H7 (cell line): ENCODE measurements around the gene TFCP2L1. TPM values are rescaled to one million over a fixed set of nuclear protein-coding genes. Genes with fewer than 3 reads are reported as not detected.

Source experiments
- DNase-seq: peaks from one replicate; pipeline ENCODE4 v3.0.0; 2012
- H3K27me3 ChIP-seq: 2 replicates; pipeline ENCODE4 v1.6.0; 2011; ENCODE audit warnings: mild to moderate bottlenecking, low read length; ENCODE audit not compliant: control insufficient read depth, insufficient read depth
- H3K36me3 ChIP-seq: replicated peaks from 2 replicates; pipeline ENCODE4 v1.5.1; 2011; ENCODE audit warnings: low read length; ENCODE audit not compliant: control insufficient read depth, insufficient read depth
- H3K4me3 ChIP-seq: 2 replicates; pipeline ENCODE4 v1.5.1; 2011; ENCODE audit warnings: low read depth, mild to moderate bottlenecking, control low read depth, low read length, moderate library complexity; ENCODE audit not compliant: insufficient read depth
- total RNA-seq: library from RNA; depleted of rRNA; stranded (reverse); fragments of >200 nt; shearing (Covaris generic); gene quantifications from 2 replicates; pipeline ENCODE4 v1.2.3, GENCODE V29; 2014

The TFCP2L1 gene
- total RNA-seq, 1 experiment from 2014 or later, result 1.2 TPM

- Histone ChIP-seq H3K27me3 (no peaks in the 10 kb centered on the region), H3K4me3 (no peak overlapping the region), H3K36me3 (no peaks in the 10 kb centered on the region)
- no peak for DNase-seq
Observed at GRCh38 chr2:121187982-121188411, 97.0 kb downstream of the TFCP2L1 start.

- no peak for DNase-seq
- H3K27me3 ChIP-seq, result no peaks in the 10 kb centered on the region
Observed at GRCh38 chr2:121187351-121187981, 97.5 kb downstream of the TFCP2L1 start.

GRCh38 chr2:121186261-121186660, 98.7 kb downstream of the TFCP2L1 start:
- no peak for DNase-seq
- H3K27me3 ChIP-seq, result no peaks in the 10 kb centered on the region
- H3K36me3 ChIP-seq, result no peaks in the 10 kb centered on the region
- H3K4me3 ChIP-seq, result no peak overlapping the region

More at GRCh38 chr2:121187351-121187981, 97.5 kb downstream of the TFCP2L1 start:
- Histone ChIP-seq H3K4me3 (no peak overlapping the region), H3K36me3 (no peaks in the 10 kb centered on the region)

GRCh38 chr2:121185571-121186074, 99.4 kb downstream of the TFCP2L1 start:
- Histone ChIP-seq H3K27me3 (no peaks in the 10 kb centered on the region), H3K36me3 (no peaks in the 10 kb centered on the region), H3K4me3 (no peak overlapping the region)
- no peak for DNase-seq

- DNase-seq, result no peak
- Histone ChIP-seq H3K27me3 (no peaks in the 10 kb centered on the region), H3K4me3 (no peak overlapping the region), H3K36me3 (no peaks in the 10 kb centered on the region)
Observed at GRCh38 chr2:121185111-121185510, 99.9 kb downstream of the TFCP2L1 start.

- H3K4me3 ChIP-seq, result no peak overlapping the region
Observed at GRCh38 chr2:121184248-121184862, 100.6 kb downstream of the TFCP2L1 start.

GRCh38 chr2:121182520-121182919, 102.5 kb downstream of the TFCP2L1 start:
- no peak for DNase-seq
- H3K27me3 ChIP-seq, result no peaks in the 10 kb centered on the region
- H3K36me3 ChIP-seq, result no peaks in the 10 kb centered on the region
- H3K4me3 ChIP-seq, result no peak overlapping the region

More at GRCh38 chr2:121184248-121184862, 100.6 kb downstream of the TFCP2L1 start:
- DNase-seq, result no peak
- Histone ChIP-seq H3K27me3 (no peaks in the 10 kb centered on the region), H3K36me3 (no peaks in the 10 kb centered on the region)

GRCh38 chr2:121179467-121179866, 105.5 kb downstream of the TFCP2L1 start:
- DNase-seq, result no peak
- Histone ChIP-seq H3K27me3 (no peaks in the 10 kb centered on the region), H3K36me3 (no peaks in the 10 kb centered on the region), H3K4me3 (no peak overlapping the region)

GRCh38 chr2:121178730-121179129, 106.3 kb downstream of the TFCP2L1 start:
- Histone ChIP-seq H3K27me3 (no peaks in the 10 kb centered on the region), H3K4me3 (no peak overlapping the region), H3K36me3 (no peaks in the 10 kb centered on the region)
- DNase-seq, result no peak

- no peaks in the 10 kb centered on the region for H3K36me3 ChIP-seq
- no peaks in the 10 kb centered on the region for H3K27me3 ChIP-seq
- H3K4me3 ChIP-seq, result no peak overlapping the region
- no peak for DNase-seq
Observed at GRCh38 chr2:121177896-121178295, 107.1 kb downstream of the TFCP2L1 start.

- no peak overlapping the region for H3K4me3 ChIP-seq
- no peak for DNase-seq
- no peaks in the 10 kb centered on the region for H3K27me3 ChIP-seq
- no peaks in the 10 kb centered on the region for H3K36me3 ChIP-seq
Observed at GRCh38 chr2:121175326-121175725, 109.7 kb downstream of the TFCP2L1 start.

- no peak for DNase-seq
- no peak overlapping the region for H3K4me3 ChIP-seq
- no peaks in the 10 kb centered on the region for H3K36me3 ChIP-seq
- no peaks in the 10 kb centered on the region for H3K27me3 ChIP-seq
Observed at GRCh38 chr2:121173806-121174205, 111.2 kb downstream of the TFCP2L1 start.

- no peak for DNase-seq
- Histone ChIP-seq H3K4me3 (no peak overlapping the region), H3K36me3 (no peaks in the 10 kb centered on the region), H3K27me3 (no peaks in the 10 kb centered on the region)
Observed at GRCh38 chr2:121173112-121173511, 111.9 kb downstream of the TFCP2L1 start.

- H3K27me3 ChIP-seq, result no peaks in the 10 kb centered on the region
- H3K4me3 ChIP-seq, result no peak overlapping the region
- no peak for DNase-seq
- H3K36me3 ChIP-seq, result no peaks in the 10 kb centered on the region
Observed at GRCh38 chr2:121172456-121172855, 112.5 kb downstream of the TFCP2L1 start.

GRCh38 chr2:121171625-121172119, 113.3 kb downstream of the TFCP2L1 start:
- Histone ChIP-seq H3K36me3 (no peaks in the 10 kb centered on the region), H3K27me3 (no peaks in the 10 kb centered on the region), H3K4me3 (no peak overlapping the region)
- no peak for DNase-seq
